Fibroblast of pulmonary artery (primary cell): Measurements from ENCODE around the gene PRND.
"Not testable (repeated sequence)": the region's sequence is repeated elsewhere in the genome, so short reads cannot be mapped to it uniquely, and the experiment has no call there.

Source experiments
- DNase-seq: peaks from one replicate; pipeline ENCODE4 v3.0.0-alpha.2; 2010; ENCODE audit warnings: low read depth
- H3K4me3 ChIP-seq: replicated peaks from 2 replicates; pipeline ENCODE4 v1.5.1; 2011; ENCODE audit warnings: low read depth, mild to moderate bottlenecking, control low read depth, low read length, moderate library complexity
- TF ChIP-seq, protein P1 (sequence below): IDR thresholded peaks from 2 replicates; pipeline ENCODE4 v1.5.1; 2011; ENCODE audit warnings: mild to moderate bottlenecking, control low read depth, low read length, inconsistent platforms; ENCODE audit errors: missing control alignments

Gene PRND

DNA sequence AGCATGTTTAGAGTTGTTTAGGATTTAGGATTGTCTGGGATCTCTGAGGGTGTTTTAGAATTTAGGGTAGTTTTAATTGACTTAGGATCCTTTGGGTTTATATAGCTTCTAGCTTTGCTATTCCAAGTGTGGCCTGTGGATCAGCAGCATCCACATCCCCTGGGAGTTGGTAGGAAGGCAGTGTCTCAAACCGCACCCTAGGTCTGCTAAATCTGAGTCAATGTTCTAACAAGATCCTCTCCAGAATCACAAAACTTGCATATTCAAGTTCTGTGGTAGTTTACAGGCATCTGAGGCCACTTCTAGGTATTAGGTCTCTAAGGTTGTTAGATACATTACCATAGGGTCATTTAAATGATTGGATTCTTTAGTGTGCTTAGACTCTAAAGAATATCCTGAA lies 48.3 kb downstream of the PRND start:
- no peak overlapping the region for H3K4me3 ChIP-seq

DNA sequence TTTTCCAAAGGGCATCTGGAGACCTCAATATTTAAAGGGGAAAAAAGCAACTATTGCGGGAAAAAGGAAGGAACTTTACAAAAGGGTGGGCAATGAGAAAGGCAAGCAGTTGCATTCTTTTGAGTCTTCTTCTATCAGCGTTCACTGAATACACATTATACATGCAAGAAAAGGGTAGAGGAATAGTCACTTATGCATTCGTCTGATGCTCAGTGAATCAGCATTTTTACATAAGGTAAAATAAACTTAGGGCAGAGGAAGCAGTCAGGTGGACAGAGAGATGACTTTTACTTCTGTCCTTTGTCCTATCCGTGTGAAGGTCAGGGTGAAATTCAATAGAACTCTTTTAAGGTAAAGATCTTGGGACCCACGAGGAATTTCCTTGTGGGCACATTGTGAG lies 49.3 kb downstream of the PRND start:
- H3K4me3 ChIP-seq: no peak overlapping the region
- TF ChIP-seq, protein P1, sequence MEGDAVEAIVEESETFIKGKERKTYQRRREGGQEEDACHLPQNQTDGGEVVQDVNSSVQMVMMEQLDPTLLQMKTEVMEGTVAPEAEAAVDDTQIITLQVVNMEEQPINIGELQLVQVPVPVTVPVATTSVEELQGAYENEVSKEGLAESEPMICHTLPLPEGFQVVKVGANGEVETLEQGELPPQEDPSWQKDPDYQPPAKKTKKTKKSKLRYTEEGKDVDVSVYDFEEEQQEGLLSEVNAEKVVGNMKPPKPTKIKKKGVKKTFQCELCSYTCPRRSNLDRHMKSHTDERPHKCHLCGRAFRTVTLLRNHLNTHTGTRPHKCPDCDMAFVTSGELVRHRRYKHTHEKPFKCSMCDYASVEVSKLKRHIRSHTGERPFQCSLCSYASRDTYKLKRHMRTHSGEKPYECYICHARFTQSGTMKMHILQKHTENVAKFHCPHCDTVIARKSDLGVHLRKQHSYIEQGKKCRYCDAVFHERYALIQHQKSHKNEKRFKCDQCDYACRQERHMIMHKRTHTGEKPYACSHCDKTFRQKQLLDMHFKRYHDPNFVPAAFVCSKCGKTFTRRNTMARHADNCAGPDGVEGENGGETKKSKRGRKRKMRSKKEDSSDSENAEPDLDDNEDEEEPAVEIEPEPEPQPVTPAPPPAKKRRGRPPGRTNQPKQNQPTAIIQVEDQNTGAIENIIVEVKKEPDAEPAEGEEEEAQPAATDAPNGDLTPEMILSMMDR: no peak
- no peak for DNase-seq

More for the DNA sequence above, 48.3 kb downstream of the PRND start:
- TF ChIP-seq, protein P1: no peak
- DNase-seq: no peak

DNA sequence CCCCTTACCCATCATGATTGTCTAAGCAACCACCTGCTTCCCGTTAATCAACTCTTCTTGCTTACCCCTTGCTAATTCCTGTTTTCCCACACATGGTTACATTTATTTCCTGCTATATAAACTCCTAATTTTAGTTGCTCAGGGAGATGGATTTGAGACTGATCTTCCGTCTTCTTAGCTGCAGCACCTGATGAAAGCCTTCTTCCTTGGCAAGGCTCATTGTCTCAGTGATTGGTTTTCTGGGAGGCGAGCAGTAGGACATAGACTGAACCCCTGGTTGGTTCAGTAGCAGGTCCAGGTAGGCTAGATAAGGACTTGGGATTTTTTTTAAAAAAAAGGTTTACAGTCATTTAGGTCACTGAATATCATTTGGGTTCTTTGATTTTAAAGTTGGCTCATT lies 50.4 kb downstream of the PRND start:
- no peak overlapping the region for H3K4me3 ChIP-seq
- TF ChIP-seq, protein P1: no peak
- DNase-seq: no peak

DNA sequence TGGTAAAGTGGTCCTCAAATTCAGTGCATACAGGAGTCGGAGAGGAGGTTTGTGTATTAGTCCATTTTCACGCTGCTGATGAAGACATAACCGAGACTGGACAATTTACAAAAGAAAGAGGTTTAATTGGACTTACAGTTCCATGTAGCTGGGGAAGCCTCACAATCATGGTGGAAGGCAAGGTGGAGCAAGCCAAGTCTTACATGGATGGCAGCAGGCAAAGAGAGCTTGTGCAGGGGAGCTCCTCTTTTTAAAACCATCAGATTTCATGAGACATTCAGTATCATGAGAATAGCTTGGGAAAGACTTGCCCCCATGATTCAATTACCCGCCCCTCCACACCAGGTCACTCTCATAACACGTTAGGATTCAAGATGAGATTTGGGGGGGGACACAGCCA lies 51.3 kb downstream of the PRND start:
- not testable (repeated sequence) for H3K4me3 ChIP-seq, DNase-seq

DNA sequence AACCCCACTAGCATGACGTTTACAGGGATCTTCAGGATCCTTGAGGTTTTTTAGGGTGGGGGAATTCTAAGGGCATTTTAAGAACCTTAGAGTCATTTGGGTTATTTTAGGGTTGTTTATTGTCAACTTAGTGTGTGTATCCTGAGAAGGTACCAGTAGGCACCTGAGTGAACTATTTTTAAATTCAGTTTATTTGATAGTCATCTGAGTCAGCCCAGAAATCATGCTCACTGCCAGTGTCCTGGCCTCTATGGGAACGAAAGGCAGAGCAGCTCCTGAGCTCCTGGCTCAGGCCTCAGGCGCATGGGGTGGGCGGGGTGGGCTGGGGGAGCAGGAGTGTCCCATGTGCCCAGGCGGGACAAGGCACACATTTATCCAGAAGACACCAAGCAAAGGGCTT lies 52.0 kb downstream of the PRND start:
- no peak for DNase-seq
- no peak overlapping the region for H3K4me3 ChIP-seq
- TF ChIP-seq, protein P1: no peak

DNA sequence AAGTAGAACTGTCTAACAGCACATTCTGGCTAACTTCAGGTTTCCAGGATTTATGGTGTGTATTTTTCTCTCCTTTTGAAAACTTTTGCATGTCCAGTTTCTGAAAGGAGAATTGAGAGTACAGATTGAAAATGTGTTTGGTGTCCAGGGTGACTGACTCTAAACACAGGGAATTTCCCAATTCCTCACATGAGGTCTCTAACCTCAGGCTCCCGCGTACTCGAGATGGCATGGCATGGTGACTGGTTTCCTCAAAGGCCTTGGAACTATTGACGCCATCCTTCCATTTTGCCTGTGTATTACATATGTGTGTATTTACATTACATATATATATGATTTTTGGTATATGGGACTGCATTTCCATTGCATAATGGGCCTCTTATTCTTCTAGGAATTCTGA lies 52.5 kb downstream of the PRND start:
- H3K4me3 ChIP-seq: no peak overlapping the region
- TF ChIP-seq, protein P1: no peak
- DNase-seq: no peak

DNA sequence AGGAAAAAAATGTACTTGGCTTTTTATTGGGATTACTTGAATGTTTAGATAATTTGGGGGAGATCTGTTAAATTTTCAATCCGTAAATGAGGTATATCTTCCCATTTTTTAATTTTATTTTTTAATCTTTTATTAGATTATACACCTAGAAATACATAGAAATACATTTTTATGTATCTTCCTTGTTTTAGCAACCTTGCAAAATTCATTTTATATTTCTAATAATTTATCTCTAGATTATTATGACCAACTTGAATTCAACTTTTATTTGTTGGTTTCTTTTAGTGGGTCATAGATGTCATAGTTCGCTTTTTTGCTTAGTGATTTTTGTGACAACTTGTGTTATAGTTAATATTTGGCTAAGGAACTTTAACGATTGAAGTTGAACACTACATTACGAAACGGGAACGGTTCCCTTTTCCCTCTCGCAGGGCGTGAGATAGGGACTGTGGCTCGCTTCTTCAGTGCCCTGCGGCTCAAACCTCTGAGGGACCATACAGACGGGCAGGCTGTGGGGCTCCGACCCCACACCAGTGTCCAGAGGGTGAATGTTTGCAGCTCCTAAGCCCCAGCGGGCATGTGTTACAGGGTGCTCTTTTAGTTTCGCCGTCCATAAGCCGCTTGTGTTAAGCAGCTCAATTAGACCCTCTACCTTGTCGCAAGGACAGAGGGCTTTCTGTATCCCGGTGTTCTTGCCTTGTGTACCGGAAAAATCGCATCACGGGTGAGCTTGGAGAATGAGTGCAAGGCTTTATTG lies 53.8 kb downstream of the PRND start:
- TF ChIP-seq, protein P1: no peak
- no peak overlapping the region for H3K4me3 ChIP-seq
- no peak for DNase-seq
